Uterus (tissue), 4 donors: ENCODE results near the gene HLA-DRA. TPM values are rescaled to one million over a fixed set of nuclear protein-coding genes. Genes with fewer than 3 reads are reported as not detected.
"Not testable (repeated sequence)": the region's sequence is repeated elsewhere in the genome, so short reads cannot be mapped to it uniquely, and the experiment has no call there.

Experiments used
- DNase-seq, 2 donors: peaks; one replicate each; pipeline ENCODE4 v3.0.0-alpha.2; 2019 to 2020
- H3K27ac ChIP-seq, 2 donors: fragments of 200-600 bp; sonication (generic); 1 replicate in 1 of 2; 2 replicates in 1 of 2; pipeline ENCODE4 v1.5.1; 2016 to 2018
- H3K27me3 ChIP-seq, 2 donors: fragments of 200-600 bp; sonication (generic); one replicate each; pipeline ENCODE4 v1.5.1; 2018 to 2019; ENCODE audit warnings: control low read depth in 1 of 2
- H3K36me3 ChIP-seq, 2 donors: fragments of 200-600 bp; sonication (generic); one replicate each; pipeline ENCODE4 v1.5.1; 2019; ENCODE audit warnings: control low read depth in 1 of 2
- H3K4me1 ChIP-seq, 2 donors: fragments of 200-600 bp; sonication (generic); one replicate each; pipeline ENCODE4 v1.5.1; 2018 to 2019; ENCODE audit warnings: control low read depth in 1 of 2
- H3K4me3 ChIP-seq, 2 donors: fragments of 200-600 bp; sonication (generic); 1 replicate in 1 of 2; 2 replicates in 1 of 2; pipeline ENCODE4 v1.5.1; 2018 to 2019; ENCODE audit warnings: mild to moderate bottlenecking in 1 of 2
- H3K9me3 ChIP-seq, 2 donors: fragments of 200-600 bp; sonication (generic); one replicate each; pipeline ENCODE4 v1.5.1; 2019; ENCODE audit warnings: control low read depth in 1 of 2
- POLR2A ChIP-seq, 2 donors: fragments of 450-650 bp; IDR thresholded peaks; one replicate each; pipeline ENCODE4 v1.6.1; 2016; ENCODE audit warnings: antibody characterized with exemption in 2 of 2, mild to moderate bottlenecking in 1 of 2, moderate library complexity in 1 of 2
- intact Hi-C: fragments of 100-400 bp; cut with DNase I; formaldehyde crosslinking; loops from one replicate; pipeline ENCODE4 v1.15.1; 2023; ENCODE audit warnings: low total_unique reads
- total RNA-seq, 4 donors: library from RNA; depleted of rRNA in 3 of 4; stranded (reverse); fragments of >200 nt in 3 of 4; gene quantifications; one replicate each; pipeline versions ENCODE4 v1.1.0 to v1.2.4, GENCODE V29; 2014 to 2023
- TF ChIP-seq, protein P1 (sequence below), 4 experiments: fragments of 200-600 bp in 2 of 4; fragments of 450-650 bp in 2 of 4; sonication (generic) in 2 of 4; IDR thresholded peaks; one replicate each; pipeline ENCODE4 v1.5.1; 2016 to 2019; ENCODE audit warnings: antibody characterized with exemption in 4 of 4, mild to moderate bottlenecking in 2 of 4, moderate library complexity in 1 of 4
- donor health status: DM: yes; HTN: yes; CAD: no.

Gene HLA-DRA
- total RNA-seq, 4 donors from 2014 or later = 130 to 356 (median 227) TPM

DNA sequence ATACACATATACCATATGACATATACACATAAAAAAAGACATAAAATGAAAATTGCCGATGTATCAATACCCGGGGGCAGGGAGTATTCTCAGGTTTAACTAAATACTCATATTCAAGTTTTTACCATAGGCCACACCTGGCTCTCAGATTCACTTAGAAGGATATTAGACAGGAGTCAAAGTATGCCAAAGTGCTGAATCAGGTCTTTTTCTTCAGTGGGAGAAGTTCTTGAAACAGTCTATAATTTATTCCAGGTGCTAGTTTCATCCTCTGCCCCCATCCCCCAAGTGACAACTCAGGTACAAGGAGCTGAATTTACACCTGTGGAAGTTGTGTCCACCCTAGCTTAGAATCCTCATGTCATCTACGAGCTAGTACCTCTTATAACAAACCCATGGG, 8.5 kb upstream of the HLA-DRA start:
- Histone ChIP-seq H3K36me3 (no peaks in the 10 kb centered on the region), H3K9me3 (no peaks in the 10 kb centered on the region), H3K27me3 (no peaks in the 10 kb centered on the region), H3K27ac (no peak overlapping the region), H3K4me1 (no peaks in the 10 kb centered on the region), H3K4me3 (no peak overlapping the region)
- DNase-seq = no peak
- intact Hi-C loops = no loop called here
- TF ChIP-seq, protein P1, sequence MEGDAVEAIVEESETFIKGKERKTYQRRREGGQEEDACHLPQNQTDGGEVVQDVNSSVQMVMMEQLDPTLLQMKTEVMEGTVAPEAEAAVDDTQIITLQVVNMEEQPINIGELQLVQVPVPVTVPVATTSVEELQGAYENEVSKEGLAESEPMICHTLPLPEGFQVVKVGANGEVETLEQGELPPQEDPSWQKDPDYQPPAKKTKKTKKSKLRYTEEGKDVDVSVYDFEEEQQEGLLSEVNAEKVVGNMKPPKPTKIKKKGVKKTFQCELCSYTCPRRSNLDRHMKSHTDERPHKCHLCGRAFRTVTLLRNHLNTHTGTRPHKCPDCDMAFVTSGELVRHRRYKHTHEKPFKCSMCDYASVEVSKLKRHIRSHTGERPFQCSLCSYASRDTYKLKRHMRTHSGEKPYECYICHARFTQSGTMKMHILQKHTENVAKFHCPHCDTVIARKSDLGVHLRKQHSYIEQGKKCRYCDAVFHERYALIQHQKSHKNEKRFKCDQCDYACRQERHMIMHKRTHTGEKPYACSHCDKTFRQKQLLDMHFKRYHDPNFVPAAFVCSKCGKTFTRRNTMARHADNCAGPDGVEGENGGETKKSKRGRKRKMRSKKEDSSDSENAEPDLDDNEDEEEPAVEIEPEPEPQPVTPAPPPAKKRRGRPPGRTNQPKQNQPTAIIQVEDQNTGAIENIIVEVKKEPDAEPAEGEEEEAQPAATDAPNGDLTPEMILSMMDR (IDR thresholded peaks at IDR 0.05) = no peak
- TF ChIP-seq POLR2A (IDR thresholded peaks at IDR 0.05) = no peak

- no peak overlapping the region for H3K27ac ChIP-seq
- no peak overlapping the region for H3K4me3 ChIP-seq
- no peaks in the 10 kb centered on the region for H3K9me3 ChIP-seq
- no peaks in the 10 kb centered on the region for H3K36me3 ChIP-seq
- no peak for DNase-seq
- TF ChIP-seq, protein P1 (IDR thresholded peaks at IDR 0.05) = peak in 2 of 4 experiments; percentile 51 to 55
- TF ChIP-seq POLR2A (IDR thresholded peaks at IDR 0.05) = no peak
- H3K4me1 ChIP-seq = no peaks in the 10 kb centered on the region
- intact Hi-C loops = no loop called here
- H3K27me3 ChIP-seq = no peaks in the 10 kb centered on the region
Measured at GRCh38 chr6:32432050-32432450, 7.6 kb upstream of the HLA-DRA start.

DNA sequence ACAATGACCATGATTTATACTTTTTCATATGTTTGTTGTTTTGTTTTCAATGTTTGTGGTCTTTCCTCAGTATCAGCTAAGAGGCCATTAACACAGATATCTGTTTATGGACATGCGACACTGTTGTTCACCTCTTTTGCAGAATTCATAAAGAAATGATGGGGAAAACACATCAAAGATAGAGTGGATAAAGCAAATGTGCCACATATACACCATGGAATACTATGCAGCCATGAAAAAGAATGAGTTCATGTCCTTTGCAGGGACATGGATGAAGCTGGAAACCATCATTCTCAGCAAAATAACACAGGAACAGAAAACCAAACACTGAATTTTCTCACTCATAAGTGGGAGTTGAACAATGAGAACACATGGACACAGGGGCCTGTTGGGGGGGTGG, 5.7 kb upstream of the HLA-DRA start:
- DNase-seq, H3K36me3 ChIP-seq, intact Hi-C loops, H3K27ac ChIP-seq, H3K27me3 ChIP-seq, H3K9me3 ChIP-seq, H3K4me1 ChIP-seq, H3K4me3 ChIP-seq: not testable (repeated sequence)

GRCh38 chr6:32436186-32436585, 3.5 kb upstream of the HLA-DRA start:
- DNase-seq = no peak
- no peaks in the 10 kb centered on the region for H3K9me3 ChIP-seq
- no peak overlapping the region for H3K27ac ChIP-seq
- H3K36me3 ChIP-seq = no peaks in the 10 kb centered on the region
- H3K4me3 ChIP-seq = no peak overlapping the region
- intact Hi-C loops = no loop called here
- no peak for TF ChIP-seq POLR2A (IDR thresholded peaks at IDR 0.05)
- TF ChIP-seq, protein P1 (IDR thresholded peaks at IDR 0.05) = no peak
- H3K4me1 ChIP-seq = no peaks in the 10 kb centered on the region
- H3K27me3 ChIP-seq = no peaks in the 10 kb centered on the region

DNA sequence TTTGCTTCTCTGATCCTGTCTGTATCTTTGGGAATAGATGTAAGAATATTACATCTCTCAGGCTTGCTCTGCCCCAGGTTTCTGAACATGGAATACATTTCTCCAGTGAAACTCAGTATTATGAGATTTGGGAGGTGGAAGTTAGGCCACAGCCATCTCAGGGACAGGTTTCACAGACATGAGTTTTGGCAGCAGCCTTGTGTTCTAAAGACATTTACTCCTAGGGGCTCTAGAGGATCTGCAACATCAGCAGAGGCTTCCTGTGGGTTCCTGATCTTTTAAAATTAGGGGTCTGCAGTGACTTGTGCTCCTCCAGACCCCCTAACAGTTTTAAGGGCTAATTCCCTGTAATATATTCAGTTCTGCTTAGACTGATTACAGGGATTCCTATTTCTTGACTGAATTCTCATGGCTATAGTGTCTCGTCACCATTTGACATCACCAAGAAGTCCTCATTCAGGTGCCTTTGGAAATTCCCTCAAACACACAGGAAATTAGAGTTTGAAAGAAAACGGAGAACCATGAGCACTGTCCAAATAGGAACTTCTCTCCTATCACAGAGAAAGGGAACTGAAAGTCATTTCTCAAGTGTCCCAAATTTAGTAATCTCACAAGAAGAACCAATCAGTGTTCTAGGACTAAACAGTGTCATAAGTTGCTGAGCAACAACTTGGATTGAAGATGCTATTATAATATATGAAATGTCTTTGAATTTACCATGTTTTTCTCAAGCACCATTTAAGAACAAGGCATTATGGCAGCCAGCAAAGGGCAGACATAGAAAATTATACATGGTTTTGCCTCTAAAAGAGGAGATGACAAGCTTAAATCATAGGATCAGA, 2.5 kb upstream of the HLA-DRA start:
- no peaks in the 10 kb centered on the region for H3K27me3 ChIP-seq
- intact Hi-C loops = no loop called here
- no peak for DNase-seq
- no peak overlapping the region for H3K4me3 ChIP-seq
- no peaks in the 10 kb centered on the region for H3K9me3 ChIP-seq
- TF ChIP-seq, protein P1 (IDR thresholded peaks at IDR 0.05) = no peak
- TF ChIP-seq POLR2A (IDR thresholded peaks at IDR 0.05) = peak in 1 of 2 donors; percentile 62
- H3K27ac ChIP-seq = peak overlapping the region in 1 of 2 donors; percentile 33
- no peaks in the 10 kb centered on the region for H3K36me3 ChIP-seq
- H3K4me1 ChIP-seq = no peaks in the 10 kb centered on the region
